Mucosa of gallbladder (tissue), 1 donor: ENCODE data around the gene ACOT7. TPM values are rescaled to one million over a fixed set of nuclear protein-coding genes. Genes with fewer than 3 reads are reported as not detected.
"Not testable (repeated sequence)": the region's sequence is repeated elsewhere in the genome, so short reads cannot be mapped to it uniquely, and the experiment has no call there.

Source experiments
- DNase-seq: peaks from one replicate; pipeline ENCODE4 v3.0.0-alpha.2; 2020; ENCODE audit warnings: low spot score
- total RNA-seq: library from RNA; stranded (reverse); gene quantifications from one replicate; pipeline ENCODE4 v1.2.1, GENCODE V29; 2021
- donor health status: DM: no; HTN: no; CAD: no.

The ACOT7 gene
- total RNA-seq, 1 donor from 2014 or later, result 21.4 TPM

DNA sequence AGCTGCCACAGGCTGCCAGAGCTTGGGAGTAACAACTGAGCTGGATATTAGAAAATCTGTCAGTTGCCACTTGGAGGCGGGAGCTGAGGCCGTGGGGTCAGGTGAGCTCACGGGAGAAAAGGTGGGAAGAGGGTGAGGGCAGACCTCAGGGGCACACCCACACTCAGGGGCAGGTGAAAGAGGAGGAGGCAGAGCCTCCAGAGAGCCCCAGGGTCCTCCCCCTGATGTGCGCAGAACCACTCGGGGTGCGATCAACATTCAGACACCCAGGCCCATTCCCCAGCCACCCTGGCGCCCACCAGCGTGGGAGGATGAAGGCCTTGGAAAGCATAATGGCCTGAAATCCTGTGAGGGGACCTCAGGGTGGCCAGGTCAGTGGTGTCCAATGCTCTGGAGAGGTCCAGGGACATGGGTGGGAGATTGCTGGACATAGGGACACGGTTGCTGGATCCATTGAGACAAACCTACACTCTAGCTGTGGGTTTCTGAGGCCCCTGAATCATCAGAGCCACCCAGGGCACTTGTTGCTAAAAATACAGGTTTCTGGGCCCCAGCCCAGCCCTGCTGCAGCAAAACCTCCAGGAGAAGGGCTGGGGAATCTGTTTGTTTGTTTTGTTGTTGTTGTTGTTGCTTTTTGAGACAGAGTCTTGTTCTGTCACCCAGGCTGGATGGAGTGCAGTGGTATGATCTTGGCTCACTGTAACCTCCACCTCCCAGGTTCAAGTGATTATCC, 83.3 kb downstream of the ACOT7 start:
- DNase-seq, result no peak

DNA sequence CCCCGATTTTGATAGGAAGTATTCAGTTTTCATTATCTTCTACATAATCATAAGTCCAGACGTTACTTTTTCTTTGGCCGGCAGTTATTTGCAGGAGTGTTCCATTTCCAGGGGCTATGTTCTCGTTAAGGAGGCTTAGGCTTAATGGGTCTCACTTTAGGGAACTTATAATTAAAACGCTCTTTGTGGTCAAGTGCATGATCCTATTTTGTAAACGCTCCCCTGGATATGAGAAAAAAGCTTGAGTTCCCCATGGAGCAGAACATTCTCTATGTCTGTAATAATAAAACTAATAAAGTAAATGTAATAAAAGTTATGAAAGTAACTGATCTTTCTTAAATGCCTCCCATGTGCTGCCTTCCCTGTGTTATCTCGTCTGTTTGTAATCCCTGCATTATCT, 84.0 kb downstream of the ACOT7 start:
- no peak for DNase-seq

DNA sequence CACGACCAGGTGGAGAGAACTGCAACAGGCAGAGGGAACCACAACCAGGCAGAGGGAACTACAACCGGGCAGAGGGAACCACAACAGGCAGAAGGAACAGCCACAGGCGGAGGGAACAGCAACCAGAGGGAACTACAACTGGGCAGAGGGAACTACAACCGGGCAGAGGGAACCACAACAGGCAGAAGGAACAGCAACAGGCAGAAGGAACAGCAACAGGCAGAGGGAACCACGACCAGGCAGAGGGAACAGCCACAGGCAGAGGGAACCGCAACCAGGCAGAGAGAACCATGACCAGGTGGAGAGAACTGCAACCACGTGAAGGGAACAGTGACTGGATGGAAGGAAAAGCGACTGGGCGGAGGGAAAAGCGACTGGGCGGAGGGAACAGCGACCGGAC, 85.1 kb downstream of the ACOT7 start:
- no peak for DNase-seq

DNA sequence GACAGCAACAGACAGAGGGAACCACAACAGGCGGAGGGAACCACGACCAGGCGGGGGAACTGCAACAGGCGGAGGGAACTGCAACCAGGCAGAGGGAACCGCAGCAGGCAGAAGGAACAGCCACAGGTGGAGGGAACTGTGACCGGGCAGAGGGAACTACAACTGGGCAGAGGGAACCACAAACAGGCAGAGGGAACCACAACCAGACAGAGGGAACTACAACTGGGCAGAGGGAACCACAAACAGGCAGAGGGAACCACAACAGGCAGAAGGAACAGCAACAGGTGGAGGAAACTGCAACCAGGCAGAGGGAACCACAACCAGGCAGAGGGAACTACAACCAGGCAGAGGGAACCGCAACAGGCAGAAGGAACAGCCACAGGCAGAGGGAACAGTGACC, 85.9 kb downstream of the ACOT7 start:
- DNase-seq, result not testable (repeated sequence)

DNA sequence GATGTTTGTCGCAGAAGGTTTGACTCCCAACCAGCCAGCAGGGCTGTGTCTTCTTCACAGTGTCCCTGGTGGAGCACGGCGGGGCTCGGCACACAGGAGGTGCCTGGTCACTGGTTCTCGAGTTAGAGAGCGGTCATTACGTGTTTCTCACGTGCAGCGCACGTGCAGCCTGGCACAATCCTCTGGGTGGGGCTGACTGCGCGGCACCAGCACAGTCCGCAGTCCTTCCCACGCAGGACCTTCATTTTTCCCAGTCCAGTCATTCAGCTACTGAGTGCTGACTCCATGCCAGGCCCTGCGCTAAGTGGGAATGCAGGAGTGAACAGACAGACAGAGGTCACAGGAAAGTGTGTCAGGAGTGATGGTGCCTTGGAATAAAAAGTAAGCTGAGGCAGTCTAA, 86.5 kb downstream of the ACOT7 start:
- no peak for DNase-seq

DNA sequence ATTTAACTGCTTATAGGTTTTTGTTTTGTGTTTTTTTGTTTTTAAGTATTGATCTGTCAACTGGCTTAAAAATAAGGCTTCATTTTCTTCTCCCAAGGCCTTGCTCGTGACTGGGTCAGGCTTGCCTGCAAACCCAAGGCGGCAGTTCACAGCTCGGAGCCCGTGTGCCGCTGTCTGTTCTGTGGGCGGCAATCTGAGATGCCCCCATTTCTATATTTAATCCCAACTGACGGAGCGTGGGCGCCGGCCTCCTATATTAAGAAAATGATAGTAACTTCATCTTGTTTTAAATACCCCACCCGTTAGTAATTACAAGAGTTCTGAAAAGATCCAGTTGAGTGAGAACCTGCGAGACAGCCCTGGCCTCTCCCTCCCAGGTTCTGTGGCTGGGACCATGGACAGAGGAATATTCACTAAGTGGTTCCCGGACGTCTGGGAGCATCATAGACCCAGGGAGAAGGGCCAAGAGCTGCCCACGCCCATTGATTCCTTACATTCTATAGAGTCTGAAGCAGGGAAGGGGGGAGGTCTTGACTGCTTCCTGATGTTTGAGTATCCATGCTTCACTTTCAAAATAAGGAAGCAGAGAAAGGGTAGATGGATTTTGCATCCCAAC, 90.1 kb downstream of the ACOT7 start:
- DNase-seq, result no peak

DNA sequence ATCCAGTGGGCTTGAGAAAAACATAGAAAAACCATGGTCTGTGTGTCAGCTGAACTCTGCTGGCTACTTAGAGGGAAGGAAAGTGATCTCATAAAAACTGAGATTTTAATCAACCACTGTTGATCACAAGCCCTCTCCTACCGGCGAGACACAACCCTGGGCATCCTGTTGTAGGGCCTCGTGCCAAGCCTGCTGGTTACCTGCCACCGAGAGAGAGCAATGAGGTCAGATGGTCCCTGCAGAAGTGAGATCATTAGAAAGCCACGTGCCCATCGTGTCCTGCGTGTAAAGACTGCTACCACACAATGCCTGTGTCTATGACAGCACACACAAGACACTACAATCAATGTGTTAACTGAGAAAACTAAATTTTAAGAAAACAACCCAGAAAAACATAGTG, 91.0 kb downstream of the ACOT7 start:
- DNase-seq, result no peak

DNA sequence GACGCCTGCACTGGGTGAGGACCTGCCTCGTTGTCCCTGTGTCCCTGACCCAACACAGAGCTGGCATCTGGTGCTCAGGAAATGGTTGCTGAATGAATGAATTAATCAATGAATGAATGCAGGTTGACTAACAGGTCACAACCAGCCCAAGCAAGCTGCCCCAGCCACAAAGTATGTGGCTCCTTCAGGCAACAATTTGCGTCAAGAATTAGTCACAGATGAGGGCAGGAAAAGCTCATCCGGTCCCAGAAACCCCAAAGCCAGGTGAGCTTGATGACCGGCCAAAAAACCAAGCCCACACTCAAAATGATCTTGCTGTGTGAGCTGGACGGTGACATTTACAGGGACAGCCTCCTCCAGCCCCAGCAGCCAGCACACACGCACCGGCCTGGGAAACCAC, 92.0 kb downstream of the ACOT7 start:
- DNase-seq, result no peak

DNA sequence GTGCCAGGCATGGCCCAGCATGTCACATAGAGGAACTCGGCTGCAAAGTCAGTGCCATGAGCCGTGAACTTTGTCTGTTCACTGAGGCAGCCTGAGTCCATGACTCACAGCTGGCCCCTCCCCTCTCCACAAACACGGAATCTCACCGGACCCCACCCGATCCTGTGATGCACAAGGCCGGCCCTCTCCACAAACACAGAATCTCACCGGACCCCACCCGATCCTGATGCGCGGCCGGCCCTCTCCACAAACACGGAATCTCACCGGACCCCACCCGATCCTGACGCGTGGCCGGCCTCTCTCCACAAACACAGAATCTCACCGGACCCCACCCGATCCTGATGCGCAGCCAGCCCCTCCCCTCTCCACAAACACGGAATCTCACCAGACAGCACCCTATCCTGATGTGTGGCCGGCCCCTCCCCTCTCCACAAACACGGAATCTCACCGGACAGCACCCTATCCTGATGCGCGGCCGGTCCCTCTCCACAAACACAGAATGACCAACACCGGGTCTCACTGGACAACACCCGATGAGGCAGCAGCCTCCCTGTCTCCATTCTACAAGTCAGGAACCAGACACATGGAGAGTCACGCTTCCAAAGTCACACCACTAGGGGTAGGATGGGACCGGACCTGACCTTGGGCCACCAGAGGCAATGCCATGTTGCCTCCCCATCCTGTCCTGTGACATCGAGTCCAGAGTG, 93.1 kb downstream of the ACOT7 start:
- DNase-seq, result no peak

DNA sequence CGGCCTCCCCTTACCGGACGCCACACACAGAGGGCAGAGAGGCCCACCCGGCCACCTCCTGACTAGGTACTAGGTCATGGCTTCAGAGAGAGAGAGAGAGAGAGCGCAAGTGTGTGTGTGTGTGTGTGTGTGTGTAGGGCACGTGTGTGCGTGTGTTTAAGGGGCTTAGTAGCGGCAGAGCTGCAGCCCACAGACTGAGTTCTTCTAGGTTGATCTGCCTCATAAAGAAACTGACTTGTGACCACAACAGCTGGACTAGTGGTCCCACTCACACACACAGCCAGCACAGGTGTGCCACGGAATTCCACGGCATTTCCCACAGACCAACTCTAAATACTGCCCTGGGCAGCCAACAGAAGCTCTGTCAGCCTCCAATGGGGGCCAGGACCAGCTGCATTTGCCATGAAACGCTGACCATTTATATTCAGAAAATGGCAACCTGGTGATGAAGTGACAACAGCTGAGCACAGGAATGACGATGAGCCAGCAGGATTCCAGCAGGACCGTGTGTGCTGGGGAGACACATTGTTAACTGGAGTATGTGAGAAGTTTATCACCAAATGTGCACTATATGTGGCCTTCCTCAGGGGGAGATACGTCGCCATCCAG, 93.9 kb downstream of the ACOT7 start:
- no peak for DNase-seq

DNA sequence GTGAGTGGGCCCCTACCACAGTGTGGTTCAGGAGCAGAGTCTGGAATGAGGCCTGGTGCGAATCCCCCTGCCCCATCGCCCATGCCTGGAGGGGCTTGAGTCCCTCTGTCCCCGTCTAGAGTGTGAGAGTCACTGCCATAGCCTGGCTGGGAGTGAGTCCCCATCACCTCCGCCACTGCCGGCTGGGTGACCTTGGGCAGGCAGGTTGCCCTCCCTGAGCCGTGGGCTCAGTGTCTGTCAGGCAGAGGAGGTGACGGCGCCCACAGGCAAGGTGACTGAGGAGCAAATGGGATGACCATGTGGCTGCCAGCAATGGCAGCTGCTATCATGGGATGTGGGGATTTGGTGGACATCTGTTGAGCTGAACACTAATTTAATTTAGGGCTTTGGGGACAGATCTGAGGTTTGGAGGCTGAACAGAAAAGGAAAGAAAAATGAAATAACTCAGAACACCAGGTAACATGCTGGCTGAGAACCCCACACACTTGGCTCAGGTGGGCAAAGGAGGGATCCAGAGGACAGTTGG, 94.6 kb downstream of the ACOT7 start:
- no peak for DNase-seq

DNA sequence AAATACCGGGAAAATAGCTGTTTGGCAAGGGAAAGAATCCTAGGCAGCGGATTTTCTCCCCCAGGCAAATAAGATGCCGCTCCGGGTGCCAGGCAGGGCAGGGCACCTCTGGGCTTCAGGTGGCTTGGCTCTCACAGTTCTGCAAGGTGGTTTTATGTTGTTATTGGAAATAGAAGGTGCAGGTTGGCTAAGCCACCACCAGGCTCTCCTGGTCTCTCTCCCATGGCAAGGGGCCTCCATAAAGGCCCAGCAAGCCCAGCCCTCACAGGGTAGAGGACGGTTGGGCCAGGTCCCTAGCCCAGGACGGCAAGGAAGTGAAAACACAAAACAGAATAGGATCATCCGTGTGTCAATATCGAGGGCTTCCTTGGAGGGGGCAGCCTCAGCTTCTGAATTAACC, 95.0 kb downstream of the ACOT7 start:
- DNase-seq, result no peak

DNA sequence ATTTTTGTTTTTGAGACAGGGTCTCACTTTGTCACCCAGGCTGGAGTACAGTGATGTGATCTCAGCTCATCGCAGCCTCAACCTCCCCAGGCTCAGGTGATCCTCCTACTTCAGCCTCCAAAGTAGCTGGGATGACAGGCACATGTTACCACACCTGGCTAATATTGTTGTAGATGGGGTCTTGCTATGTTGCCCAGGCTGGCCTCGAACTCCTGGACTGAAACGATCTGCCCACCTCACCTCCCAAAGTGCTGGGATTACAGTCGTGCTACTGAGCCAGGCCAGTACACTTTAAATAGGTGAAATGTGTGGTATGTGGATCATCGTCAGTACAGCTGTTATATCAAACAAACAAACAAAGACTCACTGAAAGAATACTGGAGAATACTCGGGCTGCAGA, 97.7 kb downstream of the ACOT7 start:
- DNase-seq, result no peak

DNA sequence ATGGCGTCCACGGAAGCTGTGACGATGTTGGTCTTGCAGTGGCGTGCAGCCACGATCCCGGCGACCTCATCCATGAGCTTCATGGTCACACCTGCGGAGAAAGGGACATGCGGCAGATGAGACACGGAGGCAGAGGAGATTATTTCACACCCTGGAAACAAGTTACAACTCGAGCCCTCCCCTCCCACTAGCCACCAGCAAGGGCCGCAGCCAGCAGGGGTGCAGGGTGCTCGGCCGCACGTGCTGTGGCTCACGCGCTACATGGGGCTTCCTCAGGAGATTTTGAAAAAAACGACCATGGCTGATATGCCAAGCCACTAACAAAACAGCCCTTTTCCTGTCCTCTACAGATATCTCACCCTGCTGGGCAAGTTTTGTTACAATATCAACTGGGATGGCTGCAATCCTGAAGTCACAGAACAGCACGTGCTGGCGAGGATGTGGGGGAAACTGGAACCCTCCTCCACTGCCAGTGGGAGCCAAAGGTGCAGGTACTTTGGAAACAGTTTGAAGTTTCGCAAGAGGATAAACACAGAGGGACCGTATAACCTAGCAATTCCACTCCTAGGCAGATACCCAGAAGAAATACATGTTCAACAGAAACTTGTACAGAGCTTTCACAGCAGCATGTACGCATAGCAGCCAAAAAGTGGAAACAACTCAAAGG, 98.5 kb downstream of the ACOT7 start:
- DNase-seq, result no peak

DNA sequence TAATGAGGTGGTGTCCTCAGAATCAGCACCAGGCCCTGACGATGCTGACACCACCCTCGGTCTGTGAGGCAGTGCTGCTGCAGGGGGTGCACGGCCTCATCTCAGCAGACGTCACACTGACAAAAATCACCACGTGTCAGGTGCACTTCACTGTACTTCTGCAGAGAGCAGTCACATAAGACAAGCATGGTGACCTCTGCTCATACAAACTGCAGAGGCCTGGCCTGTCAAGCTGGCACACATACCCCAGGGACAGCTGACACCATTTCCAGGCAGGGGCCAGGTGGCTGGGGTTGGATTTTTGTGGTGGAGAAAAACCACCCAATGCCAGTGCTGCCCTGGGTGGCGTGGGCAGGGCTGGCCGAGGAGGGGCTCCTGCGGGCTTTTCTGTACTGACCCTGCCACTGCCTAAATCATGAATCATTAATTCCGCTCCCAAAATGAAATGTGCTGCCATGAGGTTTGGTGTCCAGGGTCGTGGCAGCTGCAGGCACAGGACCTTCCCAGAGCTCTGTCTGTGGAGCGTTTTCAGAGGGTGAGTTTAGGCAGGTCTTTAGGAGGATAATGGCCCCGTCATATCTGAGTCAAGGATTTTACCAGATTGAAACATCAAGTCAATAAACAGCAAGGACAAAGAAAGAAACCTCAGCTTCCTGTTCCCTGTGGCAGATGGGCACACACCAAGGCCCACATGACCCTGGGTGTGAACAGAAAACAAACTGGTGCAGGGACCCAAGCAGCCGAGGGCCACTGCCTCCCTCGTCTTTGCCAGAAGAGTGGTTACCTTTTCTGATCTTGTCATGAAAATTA, 99.3 kb downstream of the ACOT7 start:
- DNase-seq, result no peak

DNA sequence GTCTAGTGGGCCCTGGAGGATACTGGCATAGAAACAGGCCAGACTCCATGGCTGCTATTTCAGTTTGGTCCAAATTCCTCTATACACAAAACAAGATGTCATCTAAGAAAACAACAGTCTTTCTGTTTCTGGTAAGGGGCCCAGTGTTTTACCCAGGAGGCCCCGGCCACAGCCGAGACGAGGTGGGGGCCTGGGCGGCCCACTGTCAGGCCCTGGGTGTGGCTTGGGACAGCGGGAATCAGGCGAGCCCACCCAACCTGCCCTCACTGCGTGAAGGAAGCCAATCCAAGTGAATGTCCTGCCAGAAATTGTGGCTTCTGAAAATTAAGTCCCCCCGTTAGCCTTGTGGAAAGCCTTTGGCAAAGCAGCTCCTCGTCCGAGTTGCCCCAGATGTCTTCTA, 101.5 kb downstream of the ACOT7 start:
- DNase-seq, result no peak

DNA sequence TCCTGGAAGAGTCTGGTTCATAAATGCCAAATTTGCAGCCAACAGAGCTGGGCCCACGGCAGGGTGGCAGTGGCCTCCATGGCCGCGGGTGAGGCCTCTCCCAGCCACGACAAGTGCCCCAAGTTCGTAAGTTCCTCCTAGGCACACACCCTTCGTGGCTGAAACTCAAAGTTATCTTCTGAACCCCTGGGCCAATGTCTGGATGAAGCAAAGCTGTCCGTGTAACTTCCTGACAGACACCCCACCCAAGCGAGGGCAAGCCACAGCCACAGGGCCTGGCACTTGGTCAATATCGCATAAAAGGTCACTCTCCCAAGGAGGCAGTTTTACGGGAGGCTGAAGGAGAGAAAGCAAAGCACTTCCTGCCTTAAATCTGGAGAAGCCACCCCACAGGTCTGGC, 104.9 kb downstream of the ACOT7 start:
- DNase-seq, result no peak

DNA sequence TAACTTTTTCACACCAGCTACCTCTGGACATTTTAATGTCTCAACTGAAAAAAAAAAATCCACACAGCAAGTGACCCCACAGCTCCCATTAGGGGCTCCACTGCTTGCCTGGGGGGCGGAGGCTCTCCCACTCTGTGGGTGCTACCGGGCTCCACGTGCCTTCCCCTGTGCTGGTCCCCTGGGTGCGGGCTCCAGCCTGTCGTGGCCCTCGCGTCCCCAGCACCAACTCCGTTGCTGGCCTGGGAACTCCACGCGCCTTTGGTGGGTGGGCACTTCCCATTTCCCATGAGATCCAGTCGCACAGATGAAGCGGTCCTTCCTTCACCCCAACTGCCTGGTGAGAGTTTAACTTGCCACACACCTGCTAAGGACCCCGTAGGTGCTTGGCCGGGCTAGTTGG, 105.5 kb downstream of the ACOT7 start:
- DNase-seq, result no peak

DNA sequence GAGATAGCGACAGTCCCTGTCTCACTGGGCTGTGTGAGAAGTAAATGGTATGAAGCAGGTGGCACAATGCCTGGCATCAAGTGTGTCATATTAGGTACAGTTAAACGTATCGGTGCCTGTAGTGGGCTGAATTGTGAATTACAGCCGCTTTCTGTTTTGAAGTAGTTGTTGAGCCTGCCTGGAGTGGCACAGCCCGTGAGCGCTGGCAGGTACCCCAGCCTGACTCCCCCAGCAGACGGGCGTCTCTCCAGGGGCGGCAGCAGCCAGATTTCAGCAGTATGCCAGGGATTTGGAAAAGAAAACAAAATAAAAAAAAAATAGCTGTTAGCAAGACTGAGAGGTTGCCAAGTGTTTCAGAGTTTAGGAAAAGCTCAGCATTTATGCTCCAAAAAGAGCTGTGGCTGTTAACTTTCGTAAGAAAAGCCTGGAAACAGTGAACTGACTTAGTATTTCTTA, 106.1 kb downstream of the ACOT7 start:
- DNase-seq, result no peak

DNA sequence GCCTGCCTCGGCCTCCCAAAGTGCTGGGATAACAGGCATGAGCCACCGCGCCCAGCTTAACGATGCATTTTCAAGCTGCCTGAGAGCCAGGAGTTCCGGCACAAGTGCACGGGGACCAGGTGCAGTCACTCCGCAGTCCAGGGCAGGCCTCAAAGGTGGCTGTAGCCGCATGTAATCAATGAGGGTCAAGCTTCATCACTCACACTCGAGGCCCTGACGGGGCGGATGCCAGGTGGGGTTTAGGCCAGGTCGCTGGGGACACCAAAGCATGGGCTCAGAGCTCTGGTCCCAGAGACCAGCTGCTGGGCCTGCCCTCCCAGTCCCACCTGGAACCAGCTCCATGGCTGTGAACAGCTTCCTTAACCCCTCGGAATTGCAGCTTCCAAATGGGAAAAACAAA, 106.5 kb downstream of the ACOT7 start:
- DNase-seq, result no peak

DNA sequence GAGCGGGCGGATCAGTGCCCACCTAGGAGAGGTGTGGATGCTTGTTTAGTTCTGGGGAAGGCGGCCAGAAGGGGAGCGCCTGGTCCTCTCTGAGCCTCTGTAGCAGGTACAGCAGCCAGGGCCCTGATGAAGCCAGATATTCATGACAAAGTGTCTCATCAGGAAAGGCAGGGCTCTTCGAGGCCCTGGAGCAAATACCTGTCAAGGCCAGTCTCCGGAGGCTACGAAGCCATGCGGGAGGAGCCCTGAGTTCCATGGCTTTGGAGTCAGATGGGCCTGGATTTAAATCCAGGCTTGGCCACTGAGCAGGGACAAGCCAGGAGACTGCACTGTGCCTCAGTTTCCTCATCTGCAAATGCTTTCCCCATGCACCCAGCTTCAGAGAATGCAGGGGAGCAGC, 107.3 kb downstream of the ACOT7 start:
- DNase-seq, result no peak
